IPS-18c (cell line): Measurements from ENCODE around the gene REC114.
"Not testable (repeated sequence)": the region's sequence is repeated elsewhere in the genome, so short reads cannot be mapped to it uniquely, and the experiment has no call there.

ENCODE experiments used
- H3K4me3 ChIP-seq: 2 replicates; pipeline ENCODE4 v1.7.0; 2013; ENCODE audit warnings: low read depth, mild to moderate bottlenecking, low read length, moderate library complexity; ENCODE audit not compliant: insufficient read depth
- H3K9me3 ChIP-seq: one replicate; pipeline ENCODE4 v1.6.1; 2013; ENCODE audit warnings: mild to moderate bottlenecking, low read length, moderate library complexity; ENCODE audit not compliant: control insufficient read depth, insufficient read depth

Gene REC114

DNA sequence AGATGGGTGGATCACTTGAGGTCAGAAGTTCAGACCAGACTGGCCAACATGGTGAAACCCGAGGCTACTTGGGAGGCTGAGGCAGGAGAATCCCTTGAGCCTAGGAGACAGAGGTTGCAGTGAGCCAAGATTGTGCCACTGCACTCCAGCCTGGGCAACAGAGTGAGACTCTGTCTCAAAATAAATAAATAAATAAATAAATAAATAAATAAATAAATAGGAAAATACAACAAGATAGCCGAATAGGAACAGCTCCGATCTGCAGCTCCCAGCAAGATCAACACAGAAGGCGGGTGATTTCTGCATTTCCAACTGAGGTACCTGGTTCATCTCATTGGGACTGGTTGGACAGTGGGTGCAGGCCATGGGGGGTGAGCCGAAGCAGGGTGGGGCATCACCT is 4.5 kb downstream of the REC114 start:
- H3K4me3 ChIP-seq, H3K9me3 ChIP-seq: not testable (repeated sequence)

DNA sequence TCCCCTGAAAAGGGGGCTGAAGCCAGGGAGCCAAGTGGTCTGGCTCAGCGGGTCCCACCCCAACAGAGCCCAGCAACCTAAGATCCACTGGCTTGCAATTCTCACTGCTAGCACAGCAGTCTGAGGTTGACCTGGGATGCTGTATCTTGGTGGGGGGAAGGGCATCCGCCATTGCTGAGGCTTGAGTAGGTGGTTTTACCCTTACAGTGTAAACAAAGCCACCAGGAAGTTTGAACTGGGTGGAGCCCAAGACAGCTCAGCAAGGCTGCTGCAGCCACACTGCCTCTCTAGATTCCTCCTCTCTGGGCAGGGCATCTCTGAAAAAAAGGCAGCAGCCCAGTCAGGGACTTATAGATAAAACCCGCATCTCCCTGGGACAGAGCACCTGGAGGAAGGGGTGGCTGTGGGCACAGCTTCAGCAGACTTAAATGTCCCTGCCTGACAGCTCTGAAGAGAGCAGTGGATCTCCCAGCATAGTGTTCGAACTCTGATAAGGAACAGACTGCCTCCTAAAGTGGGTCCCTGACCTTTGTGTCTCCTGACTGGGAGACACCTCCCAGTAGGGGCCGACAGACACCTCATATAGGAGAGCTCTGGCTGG is 5.3 kb downstream of the REC114 start:
- H3K9me3 ChIP-seq, H3K4me3 ChIP-seq: not testable (repeated sequence)

DNA sequence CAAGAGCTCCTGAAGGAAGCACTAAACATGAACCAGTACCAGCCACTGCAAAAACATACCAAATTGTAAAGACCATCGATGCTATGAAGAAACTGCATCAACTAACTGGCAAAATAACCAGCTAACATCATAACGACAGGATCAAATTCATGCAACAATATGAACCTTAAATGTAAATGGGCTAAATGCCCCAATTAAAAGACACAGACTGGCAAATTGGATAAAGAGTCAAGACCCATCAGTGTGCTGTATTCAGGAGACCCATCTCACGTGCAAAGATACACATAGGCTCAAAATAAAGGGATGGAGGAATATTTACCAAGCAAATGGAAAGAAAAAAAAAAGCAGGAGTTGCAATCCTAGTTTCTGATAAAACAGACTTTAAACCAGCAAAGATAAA is 7.0 kb downstream of the REC114 start:
- not testable (repeated sequence) for H3K4me3 ChIP-seq, H3K9me3 ChIP-seq

DNA sequence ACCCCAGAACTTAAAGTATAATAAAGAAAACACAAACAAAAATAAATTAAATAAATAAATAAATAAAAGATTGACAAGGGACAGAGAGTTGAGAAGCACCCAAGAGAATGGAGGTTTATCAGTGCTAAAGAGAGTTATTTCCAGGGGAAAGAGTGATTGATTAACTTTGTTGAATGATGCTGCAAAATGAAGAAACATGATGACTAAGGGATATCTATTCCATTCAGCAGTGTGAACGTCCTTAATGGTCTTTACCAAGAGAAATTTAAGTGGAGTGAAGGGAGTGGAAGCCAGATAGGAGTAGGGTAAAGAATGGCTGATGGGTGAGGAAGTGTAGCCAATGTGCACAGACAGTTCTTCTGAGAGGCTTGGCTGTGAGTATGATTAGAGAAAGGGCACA is 11.1 kb downstream of the REC114 start:
- Histone ChIP-seq H3K4me3 (no peak overlapping the region), H3K9me3 (no peaks in the 10 kb centered on the region)

DNA sequence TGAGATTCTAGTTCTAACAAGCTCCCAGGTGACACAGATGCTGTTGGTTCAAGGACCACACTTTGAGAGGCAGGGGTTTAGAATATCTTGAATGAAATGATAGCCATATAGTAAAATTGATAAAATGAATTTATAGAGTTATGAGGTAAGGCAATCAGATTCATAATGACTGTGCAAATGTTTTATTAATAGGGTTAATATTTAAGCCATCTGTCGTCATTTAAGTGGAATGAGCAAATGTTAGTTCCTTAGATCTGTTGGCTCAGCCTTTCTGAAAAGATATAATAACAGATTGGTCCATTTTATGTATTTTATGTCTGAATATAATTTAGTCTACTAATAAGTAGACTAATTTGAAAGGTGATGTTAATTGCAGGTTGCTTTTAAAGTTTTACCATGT is 12.9 kb downstream of the REC114 start:
- H3K4me3 ChIP-seq: no peak overlapping the region
- H3K9me3 ChIP-seq: no peaks in the 10 kb centered on the region

DNA sequence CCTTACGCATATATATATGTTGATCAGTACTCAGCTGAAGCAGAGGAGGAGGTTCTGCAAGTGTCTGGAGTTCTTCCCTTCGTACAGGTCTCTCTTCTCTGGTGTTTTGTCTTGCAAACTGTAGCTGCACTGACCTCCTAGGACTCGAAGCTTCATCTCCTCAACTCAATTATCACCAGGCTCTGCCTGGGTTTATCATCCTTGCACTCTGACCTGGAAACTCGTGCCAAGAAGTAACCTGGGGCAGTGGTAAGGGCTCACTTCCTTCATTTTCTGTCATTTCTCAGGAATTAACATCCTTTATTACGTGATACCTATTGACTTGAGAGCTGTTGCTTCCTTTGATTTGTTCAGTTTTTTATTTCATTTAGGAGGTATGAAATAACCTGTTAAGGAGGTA is 14.4 kb downstream of the REC114 start:
- Histone ChIP-seq H3K9me3 (no peaks in the 10 kb centered on the region), H3K4me3 (no peak overlapping the region)

DNA sequence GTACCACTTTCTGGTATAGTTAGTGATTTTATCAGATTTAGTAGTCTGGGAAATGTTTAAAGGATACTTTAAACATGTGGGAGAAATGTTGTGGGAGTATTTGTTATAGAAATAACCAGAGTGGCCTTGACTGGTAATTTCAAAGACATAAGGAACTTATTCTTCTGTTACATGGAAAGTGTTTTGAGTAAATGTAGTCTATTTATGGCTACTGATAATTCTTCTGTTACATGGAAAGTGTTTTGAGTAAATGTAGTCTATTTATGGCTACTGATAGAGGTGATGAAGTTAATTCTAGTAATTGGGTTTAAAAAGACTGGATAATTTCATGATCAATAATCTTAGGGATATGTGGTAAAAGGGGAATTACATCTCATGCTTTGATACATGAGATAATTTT is 17.7 kb downstream of the REC114 start:
- H3K9me3 ChIP-seq: no peaks in the 10 kb centered on the region
- H3K4me3 ChIP-seq: no peak overlapping the region

DNA sequence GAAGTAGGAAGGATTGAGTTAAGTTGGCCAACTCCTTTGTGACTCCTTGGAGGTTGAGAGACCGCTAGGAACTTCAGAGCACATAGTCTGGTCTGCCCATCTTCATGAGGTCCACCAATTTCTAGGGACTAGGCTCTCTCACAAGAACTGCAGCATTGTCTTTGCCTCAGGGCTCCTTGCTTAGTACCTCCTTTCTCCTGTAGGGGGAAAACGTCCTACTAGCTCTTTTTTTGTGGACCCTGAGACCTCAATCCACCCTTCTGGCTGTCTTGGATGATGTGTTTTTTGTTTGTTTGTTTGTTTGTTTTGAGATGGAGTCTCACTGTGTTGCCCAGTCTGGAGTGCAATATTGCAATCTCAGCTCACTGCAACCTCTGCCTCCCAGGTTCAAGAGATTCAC is 21.6 kb downstream of the REC114 start:
- Histone ChIP-seq H3K4me3 (no peak overlapping the region), H3K9me3 (no peaks in the 10 kb centered on the region)

DNA sequence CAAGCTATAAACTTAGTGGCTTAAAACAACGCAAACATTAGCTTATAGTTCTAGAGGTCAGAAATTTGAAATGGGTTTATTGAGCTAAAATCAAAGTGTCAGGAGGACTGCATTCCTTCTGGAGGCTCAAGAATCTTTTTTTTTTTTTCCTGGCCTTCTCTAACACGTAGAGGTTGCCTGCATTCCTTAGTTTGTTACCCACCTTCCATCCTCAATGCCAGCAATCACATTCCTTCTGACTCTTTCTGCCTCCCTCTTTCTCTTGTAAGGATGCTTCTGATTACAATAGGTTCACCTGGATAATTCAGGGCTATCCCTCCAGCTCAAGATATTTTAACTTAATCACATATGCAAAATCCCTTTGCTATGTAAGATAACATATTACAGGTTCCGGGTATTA is 24.8 kb downstream of the REC114 start:
- no peaks in the 10 kb centered on the region for H3K9me3 ChIP-seq
- no peak overlapping the region for H3K4me3 ChIP-seq

DNA sequence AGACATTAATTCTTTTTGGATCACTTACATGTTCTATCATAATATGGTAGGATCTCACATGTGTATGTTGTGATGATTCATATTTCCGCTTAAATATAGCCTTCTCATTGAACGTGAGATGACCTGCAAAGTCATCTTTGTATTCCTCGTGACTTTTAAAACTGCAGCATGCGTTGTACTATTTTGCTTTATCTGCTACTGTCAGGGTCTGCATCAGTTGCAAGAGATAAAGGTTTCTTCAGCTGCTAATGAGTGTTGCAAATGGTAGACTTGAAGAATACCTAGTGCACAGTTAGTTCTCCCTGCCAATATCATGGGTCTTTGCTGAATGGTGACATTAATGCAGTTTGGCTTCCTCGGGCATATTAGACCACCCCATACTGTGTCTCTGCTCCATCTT is 31.8 kb downstream of the REC114 start:
- Histone ChIP-seq H3K9me3 (no peaks in the 10 kb centered on the region), H3K4me3 (no peak overlapping the region)

DNA sequence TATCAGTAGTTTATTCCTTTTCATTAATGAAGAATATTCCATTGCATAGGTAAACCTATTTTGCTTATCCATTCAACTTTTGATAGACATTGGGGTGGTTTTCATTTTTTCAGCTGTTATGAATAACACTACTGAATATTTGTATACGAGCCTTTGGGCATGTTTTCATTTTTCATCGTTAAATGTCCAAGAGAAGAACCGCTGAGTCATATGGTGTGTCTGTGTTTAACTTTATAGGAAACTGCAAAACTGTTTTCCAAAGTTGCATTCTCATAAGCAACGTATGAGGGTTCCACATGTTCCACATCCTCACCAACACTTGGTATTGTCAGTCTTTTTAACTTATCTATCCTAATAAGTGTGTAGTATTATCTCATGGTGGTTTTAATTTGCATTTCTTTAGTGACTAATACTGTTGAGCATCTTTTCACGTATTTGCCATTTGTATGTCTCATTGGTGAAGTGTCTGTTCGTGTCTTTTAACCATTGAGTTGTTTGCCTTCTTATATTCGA is 33.8 kb downstream of the REC114 start:
- Histone ChIP-seq H3K4me3 (no peak overlapping the region), H3K9me3 (no peaks in the 10 kb centered on the region)

DNA sequence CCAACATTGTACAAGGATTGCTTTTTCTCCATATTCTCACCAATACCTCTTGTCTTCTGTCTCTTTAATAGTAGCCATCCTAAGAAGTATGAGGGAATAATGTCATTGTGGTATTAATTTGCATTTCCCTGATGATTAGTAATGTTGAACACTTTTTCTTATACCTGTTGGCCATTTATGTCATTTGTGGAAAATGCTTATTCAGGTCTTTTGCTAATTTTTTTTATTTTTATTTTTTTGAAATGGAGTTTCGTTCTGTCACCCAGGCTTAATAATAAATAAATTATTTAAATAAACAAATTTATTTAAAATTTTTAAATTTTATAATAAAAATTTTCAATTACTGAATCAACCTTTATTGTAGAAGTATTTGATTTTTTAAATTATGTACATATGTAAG is 37.1 kb downstream of the REC114 start:
- Histone ChIP-seq H3K4me3 (no peak overlapping the region), H3K9me3 (peaks cover 2% of the 10 kb centered on the region)

DNA sequence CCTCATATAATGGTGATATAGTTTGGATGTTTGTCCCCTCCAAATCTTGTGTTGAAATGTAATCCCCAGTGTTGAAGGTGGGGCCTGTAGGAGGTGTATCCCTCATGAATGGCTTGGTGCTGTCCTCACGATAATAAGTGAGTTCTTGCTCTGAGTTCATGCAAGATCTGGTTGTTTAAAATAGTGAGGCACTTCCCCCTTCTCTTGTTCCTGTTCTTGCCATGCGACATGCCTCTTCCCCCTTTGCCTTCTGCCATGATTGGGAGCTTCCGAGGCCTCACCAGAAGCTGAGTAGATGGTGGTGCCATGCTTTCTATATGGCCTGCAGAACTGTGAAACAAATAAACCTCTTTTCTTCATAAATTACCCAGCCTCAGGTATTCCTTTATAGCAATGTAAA is 39.2 kb downstream of the REC114 start:
- Histone ChIP-seq H3K4me3 (no peak overlapping the region), H3K9me3 (peaks cover 2% of the 10 kb centered on the region)

DNA sequence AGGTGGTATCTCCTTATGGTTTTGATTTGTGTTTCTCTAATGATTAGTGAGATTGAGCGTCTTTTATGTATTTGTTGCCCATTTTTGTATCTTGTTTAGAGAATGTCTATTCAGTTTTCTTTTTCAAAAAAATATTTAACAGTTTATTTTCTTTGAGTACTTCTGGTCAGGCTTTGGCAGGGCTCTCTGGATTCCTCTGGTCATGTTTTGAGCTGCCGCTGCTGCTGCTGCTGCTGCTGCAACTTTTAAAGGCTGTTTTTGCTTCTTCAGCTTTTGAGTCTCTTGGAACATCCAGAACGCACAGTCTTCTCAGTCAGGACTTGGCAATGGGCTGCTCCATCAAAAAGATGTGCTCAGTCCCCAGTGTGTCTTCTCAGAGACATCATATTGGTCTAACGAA is 40.1 kb downstream of the REC114 start:
- peaks cover 2% of the 10 kb centered on the region for H3K9me3 ChIP-seq

DNA sequence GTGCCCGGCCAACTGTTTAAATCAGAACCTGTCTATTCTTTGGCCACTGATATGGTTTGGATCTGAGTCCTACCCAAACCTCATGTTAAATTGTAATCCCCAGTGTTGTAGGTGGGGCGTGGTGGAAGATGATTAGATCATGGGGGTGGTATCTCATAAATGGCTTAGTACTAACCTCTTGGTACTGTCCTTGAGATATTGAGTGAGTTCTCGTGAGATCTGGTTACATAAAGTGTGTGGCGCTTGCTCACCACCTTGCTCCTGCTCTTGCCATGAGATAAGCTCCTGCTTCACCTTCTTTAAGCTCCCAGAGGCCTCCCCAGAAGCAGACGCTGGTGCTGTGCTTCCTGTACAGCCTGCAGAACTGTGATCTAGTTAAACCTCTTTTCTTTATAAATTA is 42.4 kb downstream of the REC114 start:
- peaks cover 2% of the 10 kb centered on the region for H3K9me3 ChIP-seq
- no peak overlapping the region for H3K4me3 ChIP-seq

More for the DNA sequence above, 40.1 kb downstream of the REC114 start:
- H3K4me3 ChIP-seq: no peak overlapping the region

DNA sequence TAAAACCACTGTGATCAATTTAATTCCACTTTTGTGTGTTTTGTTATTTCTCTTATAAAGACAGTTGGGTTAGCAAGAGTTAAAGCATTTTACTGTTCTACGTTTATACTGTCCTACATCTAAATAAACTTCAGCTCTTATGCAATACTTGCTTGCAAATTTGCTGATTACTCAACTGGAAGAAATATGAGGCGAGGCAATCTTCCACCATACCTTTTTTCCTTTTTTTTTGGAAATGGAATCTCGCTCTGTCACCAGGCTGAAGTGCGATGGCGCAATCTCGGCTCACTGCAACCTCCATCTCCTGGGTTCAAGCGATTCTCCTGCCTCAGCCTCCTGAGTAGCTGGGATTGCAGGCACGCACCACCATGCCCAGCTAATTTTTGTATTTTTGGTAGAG is 42.9 kb downstream of the REC114 start:
- not testable (repeated sequence) for H3K4me3 ChIP-seq

DNA sequence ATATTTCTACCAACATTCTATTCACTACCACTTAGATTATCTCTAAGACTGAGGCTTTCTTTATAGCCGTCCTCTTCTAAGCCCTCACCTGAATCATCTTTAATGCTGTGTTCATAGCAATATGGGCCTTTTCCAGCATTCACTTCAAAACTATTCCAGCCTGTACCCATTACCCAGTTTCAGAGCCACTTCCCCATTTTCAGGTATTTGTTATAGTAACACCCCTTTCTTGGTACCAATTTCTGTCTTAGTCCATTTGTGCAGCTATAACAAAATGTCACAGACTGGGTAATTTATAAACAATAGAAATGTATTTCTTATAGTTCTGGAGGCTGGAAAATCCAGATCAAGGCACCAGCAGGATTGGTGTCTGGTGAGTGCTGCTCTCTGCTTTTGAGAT is 45.7 kb downstream of the REC114 start:
- H3K4me3 ChIP-seq: no peak overlapping the region
- no peaks in the 10 kb centered on the region for H3K9me3 ChIP-seq

More for the DNA sequence above, 42.9 kb downstream of the REC114 start:
- H3K9me3 ChIP-seq: not testable (repeated sequence)

DNA sequence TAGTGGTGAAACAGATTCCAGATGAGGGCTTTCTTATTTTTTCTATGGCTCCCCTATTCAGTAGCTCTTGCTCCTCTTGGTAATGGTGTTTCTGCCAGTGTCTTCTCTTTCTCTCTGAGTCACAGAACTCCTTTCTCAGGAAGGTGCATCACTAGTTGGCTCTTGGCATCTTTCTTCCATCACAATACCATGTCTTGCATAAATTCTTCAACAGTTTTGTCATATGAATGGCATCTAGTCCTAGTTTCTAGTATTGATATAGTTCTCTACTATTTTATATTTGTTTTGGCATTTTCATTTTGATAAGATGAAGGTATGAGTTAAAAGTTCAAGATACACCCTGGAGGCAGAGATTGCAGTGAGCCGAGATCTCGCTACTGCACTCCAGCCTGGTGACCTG is 51.0 kb downstream of the REC114 start:
- H3K4me3 ChIP-seq: no peak overlapping the region
- no peaks in the 10 kb centered on the region for H3K9me3 ChIP-seq

DNA sequence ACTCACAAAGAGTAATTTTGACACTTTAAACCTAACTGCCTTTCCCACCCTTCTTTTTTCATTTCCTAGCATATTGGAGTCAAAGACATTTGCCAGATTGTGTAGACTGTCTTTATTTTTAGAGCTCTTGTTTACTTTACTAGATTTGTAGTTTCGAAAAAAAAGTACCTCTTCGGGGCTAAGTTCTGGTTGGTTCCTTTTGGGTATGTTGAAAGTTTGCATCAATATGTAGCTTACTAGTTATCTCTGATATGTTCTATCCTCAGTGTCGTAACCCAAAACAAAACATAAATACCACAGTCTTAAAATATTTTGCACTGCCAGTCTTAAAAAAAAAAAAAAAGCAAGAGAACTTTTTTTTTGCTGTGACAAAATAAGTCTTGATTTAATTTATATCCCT is 52.2 kb downstream of the REC114 start:
- Histone ChIP-seq H3K4me3 (no peak overlapping the region), H3K9me3 (no peaks in the 10 kb centered on the region)
